GOT3 (cell line): ENCODE measurements around the gene ANKRD13B.
A peak's percentile ranks its signal among the peaks of the same experiment; 100 is the strongest.

Experiments used
- DNase-seq: peaks from one replicate; lab custom pipeline; 2025; ENCODE audit warnings: mixed read lengths; lab: John Stamatoyannopoulos, UW

ANKRD13B gene

DNA sequence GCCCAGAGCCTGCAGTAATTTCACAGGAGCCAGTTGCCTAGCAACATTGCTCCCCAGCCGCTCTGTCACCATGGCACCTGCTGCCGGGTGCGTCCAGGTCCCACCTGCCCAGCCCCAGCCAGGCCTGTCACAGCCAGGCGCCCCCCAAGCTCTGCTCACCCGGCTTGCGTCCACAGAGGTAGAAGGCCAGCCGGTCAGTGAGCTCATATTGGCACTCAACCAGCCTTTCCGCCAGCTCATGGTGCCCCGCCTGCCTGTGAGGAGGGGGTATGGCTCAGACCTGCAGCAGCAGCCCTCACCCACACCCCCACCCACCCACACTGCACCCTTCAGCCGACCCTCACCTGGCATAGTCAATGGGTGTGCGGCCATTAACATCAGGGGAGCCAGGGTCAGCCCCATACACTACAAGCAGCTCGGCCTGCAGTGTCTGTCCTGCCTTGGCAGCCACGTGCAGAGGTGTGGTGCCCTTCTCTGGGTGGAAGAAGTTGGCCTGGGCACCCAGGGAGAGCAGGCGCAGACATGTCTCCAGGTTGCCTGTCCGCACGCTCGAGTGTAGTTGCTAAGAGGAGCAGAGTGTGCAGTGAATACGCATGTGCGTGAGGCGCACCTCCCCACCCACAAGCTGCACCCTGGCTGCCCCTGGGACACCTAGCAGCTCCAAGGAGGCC is 11.2 kb upstream of the ANKRD13B start:
- no peak for DNase-seq

- no peak for DNase-seq
Observed at GRCh38 chr17:29582254-29582765, 10.6 kb upstream of the ANKRD13B start.

DNA sequence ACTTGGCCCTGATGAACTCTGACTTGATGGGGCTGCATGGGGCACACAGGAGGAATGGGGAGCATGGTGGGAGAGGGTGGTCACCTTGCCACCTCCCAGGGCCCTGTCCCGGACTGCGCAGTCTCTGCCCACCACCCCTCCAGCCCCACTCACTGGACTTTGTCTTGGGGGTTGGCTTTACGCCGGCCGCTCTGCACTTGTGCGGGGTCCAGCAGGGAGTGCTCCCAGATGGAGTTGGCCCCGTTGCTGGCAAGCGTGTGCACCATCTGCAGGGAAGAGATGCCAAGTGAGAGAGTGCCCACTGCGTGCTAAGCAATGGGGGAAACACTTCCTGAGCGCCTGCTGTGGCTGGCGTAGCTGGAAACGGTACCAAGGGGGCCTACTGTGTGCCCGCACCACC is 10.2 kb upstream of the ANKRD13B start:
- DNase-seq = no peak

- DNase-seq = no peak
Observed at GRCh38 chr17:29583324-29584248, 9.3 kb upstream of the ANKRD13B start.

DNA sequence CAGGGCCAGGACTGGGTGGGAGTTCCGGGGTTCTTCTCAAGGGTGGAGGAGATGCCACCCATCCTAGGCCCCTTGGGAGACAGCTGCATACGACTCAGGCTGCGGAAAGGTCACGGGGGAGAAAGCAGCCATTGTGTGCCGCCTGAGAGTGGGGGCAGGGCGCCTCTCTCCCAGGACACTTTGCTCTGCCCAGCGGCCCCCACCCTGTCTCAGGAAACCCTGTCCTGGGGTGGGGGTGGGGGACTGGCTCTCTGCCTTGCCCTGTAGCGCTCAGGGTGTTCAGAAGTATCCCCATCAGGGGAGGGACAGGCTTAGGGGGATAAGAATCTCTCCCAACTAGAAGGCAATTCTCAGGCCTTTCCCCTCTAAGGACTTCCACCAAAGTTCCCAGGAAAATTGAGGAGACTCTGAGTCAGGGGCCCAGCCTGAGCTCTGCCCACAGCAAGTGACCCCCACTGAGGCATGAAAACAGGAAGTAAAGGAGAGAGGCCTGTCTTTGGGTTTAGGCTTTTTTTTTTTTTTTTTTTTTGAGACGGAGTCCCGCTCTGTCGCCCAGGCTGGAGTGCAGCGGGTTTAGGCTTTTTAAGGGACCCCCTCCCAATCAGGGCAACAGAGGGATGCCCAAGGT is 8.4 kb upstream of the ANKRD13B start:
- DNase-seq = no peak

DNA sequence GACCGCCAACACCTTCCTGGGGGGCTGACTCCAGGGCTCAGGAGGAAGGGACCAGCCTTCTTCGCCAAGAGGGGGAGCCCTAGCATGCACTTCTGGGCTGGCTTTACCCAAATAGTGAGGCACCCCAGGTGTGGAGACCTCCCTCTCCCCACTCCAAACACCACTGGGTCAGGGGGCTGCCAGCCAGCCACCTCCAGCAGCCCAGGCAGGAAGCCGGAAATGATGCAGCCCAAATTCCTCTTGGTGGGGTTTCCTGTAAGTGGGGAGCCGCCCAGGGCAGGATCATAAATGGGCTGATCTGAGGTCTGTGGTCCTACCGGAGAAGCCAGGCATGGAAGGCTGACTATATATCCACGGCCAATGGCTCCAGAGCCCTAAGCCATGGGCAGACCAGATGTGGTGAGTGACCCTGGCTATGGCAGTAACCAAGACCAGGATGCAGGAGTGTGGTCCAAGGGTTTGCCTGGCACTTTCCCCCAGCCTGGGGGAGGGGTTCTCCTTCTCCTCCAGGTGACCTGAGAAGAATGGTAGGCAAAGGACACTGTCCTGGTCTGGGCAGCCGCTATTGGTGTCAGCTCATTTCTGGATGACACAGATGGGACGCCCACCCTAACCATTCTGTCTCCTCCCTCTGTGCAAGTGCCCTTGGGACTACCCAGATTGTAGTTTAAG is 7.7 kb upstream of the ANKRD13B start:
- no peak for DNase-seq

DNA sequence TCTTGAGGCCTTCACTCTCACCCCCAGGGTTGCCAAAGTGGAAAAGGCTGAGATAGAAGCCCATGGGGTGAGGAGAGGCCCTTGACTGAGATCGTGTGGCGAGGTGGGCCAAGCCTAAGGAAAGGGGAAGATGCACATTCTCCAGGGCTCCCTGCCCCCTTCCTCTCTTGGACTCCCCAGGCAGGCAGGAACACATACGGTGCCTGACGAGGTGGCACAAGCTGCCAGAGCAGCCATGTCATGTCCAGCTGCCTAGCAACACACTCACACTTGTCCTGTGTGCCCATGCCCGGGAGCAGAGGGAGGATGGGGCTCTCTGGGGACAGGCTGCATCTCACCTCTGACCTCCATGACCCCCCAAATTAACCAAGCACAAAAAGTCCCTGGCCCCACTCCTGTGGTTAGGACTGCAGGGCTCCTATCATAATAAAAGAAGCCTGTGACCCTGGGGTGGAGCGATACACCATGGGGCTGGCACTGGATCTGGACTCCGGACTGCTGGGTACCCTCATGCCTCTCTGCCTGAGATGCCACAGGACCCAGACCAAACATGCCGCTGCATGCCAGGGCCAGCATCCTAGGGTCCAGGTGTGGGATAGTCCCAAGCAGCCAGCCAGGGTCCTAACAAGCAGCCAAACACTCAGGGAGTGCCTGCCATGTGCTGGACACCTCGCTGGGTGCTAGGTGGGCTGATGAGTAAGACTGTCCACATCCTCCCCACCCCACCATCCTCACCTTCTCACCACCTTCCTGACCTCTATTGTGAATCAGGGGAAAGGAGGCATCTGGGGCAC is 6.1 kb upstream of the ANKRD13B start:
- DNase-seq = no peak

DNA sequence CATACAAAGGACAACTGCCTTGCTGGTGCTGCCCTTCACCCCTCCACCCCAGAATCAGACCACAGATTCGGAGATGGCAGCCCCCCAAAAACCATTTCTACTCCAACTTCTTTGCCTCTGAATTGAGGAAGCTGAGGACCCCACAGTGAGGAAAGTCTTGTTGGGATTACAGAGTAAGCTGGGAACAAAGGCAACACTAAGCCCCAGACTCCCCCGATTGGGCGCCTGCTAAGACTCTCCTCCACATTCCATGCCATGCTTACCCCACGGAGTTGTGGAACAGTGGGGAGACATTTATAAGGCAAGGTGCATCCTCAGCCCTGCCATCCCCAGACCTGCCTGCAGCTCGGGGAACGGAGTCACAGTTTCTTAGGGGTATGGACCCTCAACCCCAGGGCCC is 5.3 kb upstream of the ANKRD13B start:
- DNase-seq = no peak

- no peak for DNase-seq
Observed at GRCh38 chr17:29588017-29588561, 4.8 kb upstream of the ANKRD13B start.

GRCh38 chr17:29588562-29589411 is 4.1 kb upstream of the ANKRD13B start:
- no peak for DNase-seq

- no peak for DNase-seq
Observed at GRCh38 chr17:29589524-29590410, 3.2 kb upstream of the ANKRD13B start, which contains the start of gene GIT1. Gene GIT1, minus strand, starts transcription at chr17:29589648. Its CDS starts 270 bp downstream, at chr17:29589378.

DNA sequence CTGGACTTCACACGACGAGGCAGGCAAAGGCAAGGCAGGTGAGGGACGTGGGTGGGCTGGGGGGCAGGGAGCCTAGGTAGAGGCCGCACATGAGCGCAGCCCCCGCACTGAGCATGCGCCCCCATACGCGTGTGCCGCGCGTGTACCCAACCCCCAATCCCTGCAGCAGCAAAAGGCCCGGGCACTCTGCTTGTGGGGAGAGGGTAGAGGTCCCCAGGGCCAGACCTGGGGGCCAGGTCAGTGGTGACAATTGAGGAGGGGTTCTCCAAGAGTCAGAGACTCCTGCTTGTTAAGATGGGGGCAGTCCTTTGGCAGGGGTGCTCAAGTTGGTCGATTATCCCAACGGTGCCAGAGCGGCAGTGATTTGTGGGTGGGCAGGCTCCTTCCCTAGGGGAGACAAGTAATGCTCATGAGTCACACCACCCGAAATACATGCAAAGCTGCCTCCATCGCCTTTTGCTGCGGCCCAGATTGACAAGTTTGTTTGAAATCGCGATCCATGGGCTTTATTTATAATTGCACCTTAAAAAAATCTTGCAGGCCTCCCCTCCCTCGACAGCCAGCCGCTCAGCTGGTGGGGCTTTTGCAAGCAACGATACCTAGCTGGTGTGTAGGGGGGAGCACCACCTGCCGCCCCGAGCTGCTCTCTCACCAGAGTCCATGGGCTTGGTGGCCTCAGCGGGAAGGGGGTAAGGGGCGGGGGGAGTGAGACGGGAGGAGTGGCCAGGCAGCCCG is 2.4 kb upstream of the ANKRD13B start:
- no peak for DNase-seq

DNA sequence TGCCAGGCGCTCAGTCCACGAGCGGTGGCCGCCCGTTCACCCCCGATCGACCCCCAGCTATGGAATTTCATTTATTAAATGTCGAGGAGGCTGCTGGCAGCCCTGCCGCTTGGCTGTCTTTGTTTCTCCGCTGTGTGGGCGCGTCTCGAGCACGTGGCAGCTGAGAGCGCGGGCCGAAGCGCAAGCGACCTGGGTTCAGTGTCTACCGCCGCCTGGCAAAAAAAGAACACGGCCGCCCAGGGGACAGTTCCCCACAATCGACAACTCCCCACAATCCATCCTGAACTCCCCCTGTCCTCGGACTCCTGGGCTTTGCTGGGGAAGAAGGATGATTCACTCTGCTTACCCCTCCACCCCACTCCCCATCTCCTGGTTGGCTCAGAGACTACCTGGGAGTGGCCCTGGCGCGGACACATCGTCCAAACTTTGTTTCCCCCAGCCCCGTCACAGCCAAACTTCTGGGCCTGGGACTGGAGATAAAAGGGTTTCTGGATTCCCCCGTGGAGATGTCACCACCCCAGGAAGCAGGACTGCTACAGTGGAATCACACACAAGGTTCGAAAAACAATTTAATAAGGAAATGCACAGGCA is 1.7 kb upstream of the ANKRD13B start:
- no peak for DNase-seq

GRCh38 chr17:29591737-29592608 is 959 bp upstream of the ANKRD13B start:
- DNase-seq = peak; percentile 42

GRCh38 chr17:29593591-29594518 is 923 bp downstream of the ANKRD13B start:
- DNase-seq = no peak
